Muscle layer of colon (tissue), 2 donors: ENCODE results near the gene PCYT1B.

ENCODE experiments used
- H3K27ac ChIP-seq: one replicate; pipeline ENCODE4 v1.7.0; 2013; ENCODE audit warnings: low read depth, mild to moderate bottlenecking, low read length, moderate library complexity
- H3K27me3 ChIP-seq, 2 donors: one replicate each; pipeline ENCODE4 v1.7.0; 2013; ENCODE audit warnings: low read length in 2 of 2, mild to moderate bottlenecking in 2 of 2; ENCODE audit not compliant: insufficient read depth in 2 of 2, control insufficient read depth in 1 of 2
- H3K36me3 ChIP-seq: one replicate; pipeline ENCODE4 v1.7.0; 2013; ENCODE audit warnings: mild to moderate bottlenecking, low read length; ENCODE audit not compliant: insufficient read depth
- H3K4me1 ChIP-seq: one replicate; pipeline ENCODE4 v1.7.0; 2013; ENCODE audit warnings: mild to moderate bottlenecking, low read length; ENCODE audit not compliant: insufficient read depth
- H3K4me3 ChIP-seq, 2 donors: one replicate each; pipeline ENCODE4 v1.7.0; 2013; ENCODE audit warnings: low read length in 2 of 2, low read depth in 1 of 2, mild to moderate bottlenecking in 1 of 2, moderate library complexity in 1 of 2
- H3K9ac ChIP-seq: one replicate; pipeline ENCODE4 v1.7.0; 2013; ENCODE audit warnings: low read length
- H3K9me3 ChIP-seq: one replicate; pipeline ENCODE4 v1.7.0; 2013; ENCODE audit warnings: mild to moderate bottlenecking, low read length
- donor health status: abdominal sarcoma.
- donor health status: Adenocarcinoma of cecum.

Gene PCYT1B

DNA sequence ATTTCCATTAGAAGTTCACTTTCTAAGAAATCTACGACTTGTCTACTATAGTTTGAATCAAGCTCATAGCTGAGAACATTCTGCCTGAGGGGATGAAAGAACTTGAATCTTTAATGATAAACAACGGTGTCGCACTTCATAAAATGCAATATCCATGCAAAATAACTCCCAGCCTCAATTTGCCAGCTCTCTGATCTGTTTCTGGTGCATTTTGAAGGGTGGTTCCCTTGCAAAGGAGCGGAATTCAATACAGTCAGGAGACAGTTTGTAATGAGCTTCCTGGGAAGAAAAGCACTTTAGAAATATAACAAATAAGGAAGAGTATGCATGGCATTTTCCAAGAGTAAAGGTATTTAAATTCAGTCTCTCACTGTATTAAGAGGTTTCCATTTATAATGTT lies 80.0 kb downstream of the PCYT1B start:
- H3K27me3 ChIP-seq: peaks cover 0 to 4% of the 10 kb centered on the region in 2 donors
- H3K36me3 ChIP-seq: no peaks in the 10 kb centered on the region
- H3K27ac ChIP-seq: no peak overlapping the region
- H3K4me1 ChIP-seq: no peaks in the 10 kb centered on the region
- no peak overlapping the region for H3K9ac ChIP-seq
- H3K9me3 ChIP-seq: no peaks in the 10 kb centered on the region
- H3K4me3 ChIP-seq: no peak overlapping the region

DNA sequence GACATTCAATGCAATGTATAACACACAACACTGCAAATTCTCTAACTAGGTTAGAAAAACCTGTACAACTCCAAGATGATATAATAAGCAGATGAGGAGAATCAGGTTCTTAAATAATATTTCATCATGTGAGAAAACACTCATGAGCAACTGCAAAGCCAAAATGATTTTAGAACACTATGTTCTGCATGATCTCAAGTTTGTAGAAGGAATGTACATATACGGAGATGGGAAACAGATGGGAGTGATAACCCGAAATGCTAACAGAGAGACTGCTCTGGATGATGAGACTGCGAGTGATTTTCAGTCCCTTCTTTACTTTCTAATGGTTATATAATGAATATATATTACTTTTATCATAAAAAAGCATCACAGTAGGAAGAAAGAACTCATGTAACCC lies 80.9 kb downstream of the PCYT1B start:
- H3K4me1 ChIP-seq: no peaks in the 10 kb centered on the region
- no peaks in the 10 kb centered on the region for H3K9me3 ChIP-seq
- H3K4me3 ChIP-seq: no peak overlapping the region
- H3K27me3 ChIP-seq: peaks cover 0 to 4% of the 10 kb centered on the region in 2 donors
- H3K27ac ChIP-seq: no peak overlapping the region
- no peak overlapping the region for H3K9ac ChIP-seq
- H3K36me3 ChIP-seq: no peaks in the 10 kb centered on the region

DNA sequence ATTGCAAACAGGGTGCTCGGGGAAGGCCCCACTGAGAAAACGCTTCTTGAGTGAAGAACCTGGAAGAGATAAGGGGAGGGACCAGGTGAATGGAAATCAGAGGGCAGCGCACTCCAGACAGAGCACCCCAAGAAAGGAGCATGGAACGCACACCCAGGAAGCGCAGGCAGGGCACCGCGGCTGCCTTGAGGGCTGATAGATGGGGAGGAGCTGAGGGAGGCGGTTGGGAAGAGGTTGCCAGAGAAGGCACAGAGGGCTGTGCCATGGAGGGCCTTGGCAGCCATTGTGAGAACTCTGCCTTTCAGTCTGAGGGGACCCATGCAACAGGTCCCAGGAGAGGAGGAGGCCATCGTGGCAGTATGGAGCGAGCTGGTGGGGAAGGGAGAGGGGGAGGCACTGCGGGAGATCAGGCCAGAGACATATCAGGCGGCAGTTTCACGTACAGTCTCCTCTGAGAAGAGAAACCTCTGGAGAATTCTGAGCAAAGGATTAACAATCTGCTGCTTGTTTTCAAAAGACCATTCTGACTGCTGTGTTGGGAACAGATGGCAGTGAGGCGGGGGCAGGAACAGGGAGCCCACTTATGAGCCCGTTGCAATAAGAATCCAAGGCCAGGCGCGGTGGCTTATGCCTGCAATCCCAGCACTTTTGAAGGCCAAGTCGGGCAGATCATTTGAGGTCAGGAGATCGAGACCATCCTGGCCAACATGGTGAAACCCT lies 83.7 kb downstream of the PCYT1B start:
- H3K9me3 ChIP-seq: no peaks in the 10 kb centered on the region
- peaks cover 0 to 4% of the 10 kb centered on the region in 2 donors for H3K27me3 ChIP-seq
- no peak overlapping the region for H3K9ac ChIP-seq
- H3K36me3 ChIP-seq: no peaks in the 10 kb centered on the region
- H3K27ac ChIP-seq: no peak overlapping the region
- no peaks in the 10 kb centered on the region for H3K4me1 ChIP-seq
- no peak overlapping the region for H3K4me3 ChIP-seq

- Histone ChIP-seq H3K36me3 (no peaks in the 10 kb centered on the region), H3K9ac (no peak overlapping the region), H3K27ac (no peak overlapping the region), H3K9me3 (no peaks in the 10 kb centered on the region), H3K4me1 (no peaks in the 10 kb centered on the region), H3K4me3 (no peak overlapping the region), H3K27me3 (no peaks in the 10 kb centered on the region)
Observed at GRCh38 chrX:24561121-24561520, 86.0 kb downstream of the PCYT1B start.

DNA sequence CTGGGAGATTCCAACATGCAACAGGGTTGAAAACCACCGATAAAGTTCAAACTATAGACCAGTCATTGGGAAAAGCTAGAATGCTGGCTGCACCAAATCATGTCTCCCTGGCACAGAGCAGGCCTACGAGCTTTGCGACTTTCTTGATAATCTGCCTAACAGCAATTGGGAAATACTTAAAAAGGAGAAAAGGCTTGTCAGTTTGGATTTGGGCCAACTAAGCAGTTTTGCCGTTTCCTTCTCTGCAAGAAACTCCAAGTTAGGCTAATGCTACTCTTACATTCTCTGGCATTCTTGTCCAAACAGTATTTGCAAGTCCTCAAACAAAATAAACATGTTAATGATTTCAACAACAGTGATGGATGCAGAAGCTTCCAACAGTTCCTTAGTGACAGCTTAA lies 94.1 kb downstream of the PCYT1B start:
- Histone ChIP-seq H3K27me3 (no peaks in the 10 kb centered on the region), H3K36me3 (no peaks in the 10 kb centered on the region), H3K4me1 (no peaks in the 10 kb centered on the region), H3K27ac (no peak overlapping the region), H3K9me3 (no peaks in the 10 kb centered on the region), H3K4me3 (no peak overlapping the region), H3K9ac (no peak overlapping the region)

DNA sequence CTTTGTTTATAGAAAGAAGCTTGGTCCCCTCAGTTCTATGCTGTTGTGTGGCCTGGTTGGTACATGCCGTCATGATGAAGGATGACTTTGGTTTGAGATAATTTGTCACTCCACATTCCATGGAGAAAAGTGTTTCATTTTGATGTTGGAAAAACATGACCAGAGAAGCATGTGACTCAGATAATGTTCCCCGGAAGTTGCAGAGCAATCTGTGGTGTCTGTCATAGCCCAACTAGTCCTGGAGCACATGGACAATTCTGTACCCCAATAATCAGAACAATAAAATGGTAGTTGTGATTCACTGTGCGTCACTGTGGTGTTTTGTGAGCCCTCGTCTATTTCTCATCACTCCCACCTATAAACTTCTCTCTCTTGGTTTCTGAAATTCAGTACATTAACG lies 97.0 kb downstream of the PCYT1B start:
- H3K9me3 ChIP-seq: no peaks in the 10 kb centered on the region
- H3K4me3 ChIP-seq: no peak overlapping the region
- no peak overlapping the region for H3K9ac ChIP-seq
- H3K4me1 ChIP-seq: no peaks in the 10 kb centered on the region
- no peaks in the 10 kb centered on the region for H3K27me3 ChIP-seq
- no peak overlapping the region for H3K27ac ChIP-seq
- H3K36me3 ChIP-seq: no peaks in the 10 kb centered on the region

- H3K27ac ChIP-seq: no peak overlapping the region
- no peaks in the 10 kb centered on the region for H3K27me3 ChIP-seq
- H3K9me3 ChIP-seq: no peaks in the 10 kb centered on the region
- H3K36me3 ChIP-seq: no peaks in the 10 kb centered on the region
- no peaks in the 10 kb centered on the region for H3K4me1 ChIP-seq
- H3K9ac ChIP-seq: no peak overlapping the region
- H3K4me3 ChIP-seq: no peak overlapping the region
Observed at GRCh38 chrX:24547961-24548360, 99.2 kb downstream of the PCYT1B start.

DNA sequence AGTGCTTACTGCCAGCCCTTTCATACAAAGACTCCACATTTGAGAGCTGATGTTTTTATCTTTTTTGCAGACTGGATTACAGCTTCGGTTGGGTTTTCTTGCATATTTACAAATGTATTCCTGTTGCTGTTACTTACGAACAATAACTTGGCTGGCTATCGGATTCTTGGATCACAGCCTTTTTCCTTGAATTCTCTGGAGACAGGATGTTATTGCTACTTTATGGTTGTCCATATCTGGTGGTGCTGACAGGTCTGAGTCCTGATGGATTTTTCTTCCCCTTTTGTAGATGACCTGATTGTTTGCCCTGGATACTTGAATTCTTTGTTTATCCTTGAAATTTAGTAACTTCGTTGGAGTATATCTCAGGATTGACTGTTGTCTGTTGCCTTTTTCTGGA lies 104.4 kb downstream of the PCYT1B start:
- H3K9ac ChIP-seq: no peak overlapping the region
- peaks cover 8% of the 10 kb centered on the region for H3K4me1 ChIP-seq
- H3K36me3 ChIP-seq: no peaks in the 10 kb centered on the region
- no peak overlapping the region for H3K4me3 ChIP-seq
- no peaks in the 10 kb centered on the region for H3K9me3 ChIP-seq
- H3K27ac ChIP-seq: no peak overlapping the region
- no peaks in the 10 kb centered on the region for H3K27me3 ChIP-seq

DNA sequence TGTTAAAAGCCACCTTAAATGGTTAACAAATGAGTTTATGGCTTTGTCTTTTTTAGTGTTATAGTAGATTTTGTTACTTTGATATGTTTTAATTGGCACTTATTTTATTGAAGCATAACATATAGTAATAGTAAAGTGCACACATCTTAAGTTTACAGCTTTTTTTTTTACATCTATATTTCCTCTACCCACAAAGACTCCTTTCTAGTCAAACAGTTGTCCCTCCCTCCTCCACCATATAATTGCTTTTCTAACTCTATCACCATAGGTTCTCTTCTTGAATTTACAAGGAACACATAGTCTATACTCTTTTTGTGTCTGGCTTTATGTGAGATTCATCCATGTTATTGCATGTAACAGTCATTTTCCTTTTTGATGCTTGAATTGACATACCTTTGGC lies 110.6 kb downstream of the PCYT1B start:
- Histone ChIP-seq H3K27ac (no peak overlapping the region), H3K36me3 (no peaks in the 10 kb centered on the region), H3K27me3 (no peaks in the 10 kb centered on the region), H3K9me3 (no peaks in the 10 kb centered on the region), H3K9ac (no peak overlapping the region), H3K4me3 (no peak overlapping the region), H3K4me1 (no peaks in the 10 kb centered on the region)

GRCh38 chrX:24528605-24529004 lies 118.5 kb downstream of the PCYT1B start:
- H3K27me3 ChIP-seq: no peaks in the 10 kb centered on the region
- no peak overlapping the region for H3K9ac ChIP-seq
- no peak overlapping the region for H3K4me3 ChIP-seq
- H3K9me3 ChIP-seq: no peaks in the 10 kb centered on the region
- no peaks in the 10 kb centered on the region for H3K4me1 ChIP-seq
- no peak overlapping the region for H3K27ac ChIP-seq
- H3K36me3 ChIP-seq: peaks cover 4% of the 10 kb centered on the region

DNA sequence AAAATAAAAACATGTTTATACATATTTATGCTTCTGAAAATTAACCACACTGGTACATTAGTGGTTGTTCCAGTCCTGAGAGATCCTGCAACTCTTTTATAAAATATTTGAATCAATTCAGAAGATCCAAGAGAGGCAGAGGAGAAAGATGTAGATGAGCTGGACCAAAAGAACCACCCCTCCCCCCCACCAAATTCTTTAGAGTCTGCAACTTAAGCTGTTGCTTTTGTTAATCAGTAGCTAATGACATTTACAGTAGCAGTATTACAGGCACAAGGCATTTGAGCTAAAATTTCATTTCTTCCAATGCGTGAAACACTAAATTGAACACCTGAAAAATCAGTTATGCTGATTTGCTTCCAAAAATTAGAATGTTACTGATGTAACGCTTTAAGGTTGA lies 120.5 kb downstream of the PCYT1B start:
- Histone ChIP-seq H3K27ac (no peak overlapping the region), H3K9ac (no peak overlapping the region), H3K4me3 (no peak overlapping the region), H3K4me1 (no peaks in the 10 kb centered on the region), H3K9me3 (no peaks in the 10 kb centered on the region), H3K36me3 (peaks cover 5% of the 10 kb centered on the region), H3K27me3 (no peaks in the 10 kb centered on the region)

- Histone ChIP-seq H3K4me3 (no peak overlapping the region), H3K9ac (no peak overlapping the region), H3K27me3 (no peaks in the 10 kb centered on the region), H3K36me3 (peaks cover 8% of the 10 kb centered on the region), H3K27ac (no peak overlapping the region), H3K4me1 (no peaks in the 10 kb centered on the region), H3K9me3 (no peaks in the 10 kb centered on the region)
Observed at GRCh38 chrX:24525455-24525854, 121.7 kb downstream of the PCYT1B start.
